GM18505 (cell line): ENCODE data around the gene PDGFA.

Experiments
- ATAC-seq: cut with Tn5 transposase; IDR thresholded peaks from one replicate; pipeline ENCODE4 v1.9.1; 2021; ENCODE audit not compliant: unreplicated experiment
- POLR2A ChIP-seq: IDR thresholded peaks from 4 replicates; pipeline ENCODE4 v1.6.1; 2011; ENCODE audit warnings: borderline replicate concordance; ENCODE audit not compliant: insufficient read depth, insufficient read length; ENCODE audit errors: extremely low read depth

The PDGFA gene

GRCh38 chr7:548401-548800 lies 28.8 kb upstream of the PDGFA start:
- no peak for ATAC-seq

GRCh38 chr7:545470-545869 lies 25.8 kb upstream of the PDGFA start:
- ATAC-seq = no peak
- no peak for TF ChIP-seq POLR2A

More at GRCh38 chr7:548401-548800, 28.8 kb upstream of the PDGFA start:
- no peak for TF ChIP-seq POLR2A

GRCh38 chr7:544338-545221 lies 24.9 kb upstream of the PDGFA start:
- no peak for TF ChIP-seq POLR2A
- no peak for ATAC-seq

GRCh38 chr7:543501-544337 lies 24.1 kb upstream of the PDGFA start:
- ATAC-seq = no peak
- TF ChIP-seq POLR2A = no peak

DNA sequence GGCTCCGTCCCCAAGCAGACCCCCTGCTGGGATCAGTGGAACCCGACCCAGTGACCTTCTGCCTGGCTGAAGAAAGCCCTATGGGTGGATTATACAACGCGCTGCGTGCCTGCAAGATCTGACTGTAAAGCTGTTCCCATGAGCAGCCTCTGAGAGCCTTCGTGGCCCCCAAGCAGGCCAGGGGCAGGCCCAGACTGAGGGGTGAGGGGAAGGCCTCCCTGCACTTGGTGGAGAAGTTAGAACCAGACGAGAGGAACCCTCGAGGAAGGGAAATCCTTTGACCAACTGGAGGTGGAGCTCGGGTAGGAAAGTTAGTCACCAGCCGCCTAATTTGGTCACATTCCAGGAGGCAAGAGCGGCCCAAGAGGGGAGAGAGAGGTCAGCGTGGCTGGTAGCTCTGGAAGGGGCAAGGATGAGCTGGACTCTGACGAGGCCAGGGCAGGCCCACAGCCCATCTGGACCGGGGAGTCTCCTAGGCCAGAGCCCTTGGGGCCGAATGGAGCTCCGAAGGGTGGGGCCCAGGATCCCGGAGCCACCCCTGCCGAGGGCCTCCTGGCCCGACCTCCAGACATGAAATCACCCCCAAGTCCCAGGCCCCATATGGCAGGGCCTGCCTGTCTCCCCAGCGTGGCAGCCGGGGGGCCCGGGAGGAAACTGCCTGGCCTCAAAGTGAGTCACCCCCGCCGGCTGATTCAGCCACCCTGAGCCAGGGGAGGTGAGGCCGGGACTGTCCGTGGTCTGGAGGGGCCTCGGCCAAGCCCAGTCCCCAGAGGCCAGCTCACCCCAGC lies 23.3 kb upstream of the PDGFA start:
- no peak for ATAC-seq
- TF ChIP-seq POLR2A = no peak

- no peak for ATAC-seq
- TF ChIP-seq POLR2A = no peak
These were observed 22.6 kb upstream of the PDGFA start for GRCh38 chr7:542131-542712.

DNA sequence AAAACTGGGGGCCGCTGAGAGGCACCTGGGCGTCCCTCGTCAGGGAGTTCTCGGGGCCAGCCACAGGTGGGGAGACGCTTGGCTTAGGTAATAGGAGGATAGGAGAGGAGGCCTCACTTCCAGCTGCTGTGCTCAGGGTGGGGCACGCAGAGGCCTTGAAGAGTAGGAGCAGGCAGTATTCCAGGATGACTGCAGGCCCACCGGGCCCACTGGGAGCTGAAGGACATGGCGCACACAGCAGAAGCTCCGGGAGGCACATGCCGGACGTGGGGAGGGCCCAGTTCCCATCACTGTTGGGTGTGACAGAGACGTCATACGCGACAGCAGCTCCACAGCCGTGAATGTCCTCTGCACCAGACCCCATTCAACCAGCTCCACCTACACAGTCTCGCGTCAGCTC lies 22.0 kb upstream of the PDGFA start:
- no peak for TF ChIP-seq POLR2A

DNA sequence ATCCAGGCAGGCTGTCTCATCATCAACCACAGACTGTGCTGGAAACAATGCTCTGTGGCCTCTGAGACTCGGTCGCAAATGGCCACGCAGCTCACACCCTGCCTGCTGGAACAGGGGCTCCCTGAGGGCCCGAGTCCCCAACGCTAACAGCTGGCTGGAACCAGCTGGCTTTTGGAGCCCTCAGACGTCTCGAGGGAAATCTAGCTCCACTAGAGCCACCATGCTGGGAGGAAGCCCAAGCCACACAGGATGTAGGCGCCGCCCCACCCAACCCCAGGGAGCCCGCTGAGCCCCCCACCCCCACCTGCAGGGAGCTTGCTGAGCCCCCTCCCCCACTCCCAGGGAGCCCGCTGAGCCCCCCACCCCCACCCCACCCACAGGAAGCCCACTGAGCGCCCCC lies 21.4 kb upstream of the PDGFA start:
- TF ChIP-seq POLR2A = no peak
- ATAC-seq = no peak

More for the DNA sequence above, 22.0 kb upstream of the PDGFA start:
- no peak for ATAC-seq

DNA sequence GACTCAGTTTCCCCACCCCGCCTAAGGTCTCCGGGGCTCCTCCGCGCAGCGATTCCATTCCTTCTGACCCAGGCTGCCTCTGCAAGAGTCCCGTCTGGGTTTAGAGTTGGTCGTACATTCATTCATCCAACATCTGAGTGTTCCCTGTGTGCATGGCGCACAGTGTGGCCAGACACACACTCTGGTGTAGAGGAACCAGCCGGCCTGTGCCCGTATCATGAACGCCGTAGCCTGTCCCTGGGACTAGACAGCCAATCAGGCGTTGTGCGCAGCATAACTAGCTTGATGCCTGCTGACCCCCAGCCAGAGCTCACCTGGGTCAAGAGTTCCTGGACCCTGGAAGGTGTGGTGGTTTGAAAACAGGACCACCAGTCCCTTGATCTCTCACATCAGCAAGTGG lies 20.9 kb upstream of the PDGFA start:
- TF ChIP-seq POLR2A = no peak
- no peak for ATAC-seq

GRCh38 chr7:539731-540411 lies 20.2 kb upstream of the PDGFA start:
- ATAC-seq = no peak
- no peak for TF ChIP-seq POLR2A

GRCh38 chr7:538764-539685 lies 19.4 kb upstream of the PDGFA start:
- ATAC-seq = no peak

More at GRCh38 chr7:538764-539685, 19.4 kb upstream of the PDGFA start:
- TF ChIP-seq POLR2A = no peak
